ENCODE results near the gene FAM53B.

The FAM53B gene

DNA sequence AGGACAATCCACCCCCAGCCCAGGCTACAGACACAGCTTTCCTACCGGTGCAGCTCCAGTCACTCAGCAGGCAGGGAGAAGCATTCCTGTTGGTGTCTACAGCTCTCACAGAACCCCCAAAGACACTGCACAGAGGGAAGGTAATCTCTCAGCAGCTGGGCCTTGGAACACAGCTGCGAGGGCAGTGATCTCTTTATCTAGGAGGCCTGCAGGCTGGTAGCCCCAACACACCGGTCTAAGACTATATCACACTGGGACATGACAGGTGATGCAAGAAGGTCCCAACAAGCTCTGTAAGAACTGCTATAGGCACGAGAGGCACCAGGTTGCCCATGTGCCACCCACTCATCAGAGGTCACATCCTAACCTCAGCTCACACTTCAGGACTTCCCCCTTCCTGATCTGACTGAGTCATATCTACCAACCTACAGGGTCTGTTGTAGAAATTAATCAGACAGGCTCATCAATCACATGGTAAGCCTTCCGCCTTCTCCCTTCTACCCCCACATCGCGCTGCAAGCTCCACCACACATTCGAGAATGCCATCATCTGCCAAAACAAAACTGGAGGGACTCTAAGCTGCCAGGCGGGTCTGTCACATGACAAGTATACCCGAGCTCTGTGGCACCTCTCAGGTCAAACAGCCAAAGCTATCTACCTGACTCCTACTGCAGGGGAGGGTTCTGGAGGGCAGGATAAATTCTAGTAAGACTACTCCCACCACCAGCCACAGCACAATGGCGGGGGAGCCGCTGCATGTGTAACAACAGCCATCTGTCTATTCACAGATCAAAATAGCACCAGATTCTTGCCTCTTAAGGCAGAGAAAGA is 26.1 kb downstream of the FAM53B start:
- TF ChIP-seq ZFX (IDR thresholded peaks at IDR 0.05; ENCODE audit: borderline replicate concordance) = no peak
- H3K27ac ChIP-seq = no peak overlapping the region

DNA sequence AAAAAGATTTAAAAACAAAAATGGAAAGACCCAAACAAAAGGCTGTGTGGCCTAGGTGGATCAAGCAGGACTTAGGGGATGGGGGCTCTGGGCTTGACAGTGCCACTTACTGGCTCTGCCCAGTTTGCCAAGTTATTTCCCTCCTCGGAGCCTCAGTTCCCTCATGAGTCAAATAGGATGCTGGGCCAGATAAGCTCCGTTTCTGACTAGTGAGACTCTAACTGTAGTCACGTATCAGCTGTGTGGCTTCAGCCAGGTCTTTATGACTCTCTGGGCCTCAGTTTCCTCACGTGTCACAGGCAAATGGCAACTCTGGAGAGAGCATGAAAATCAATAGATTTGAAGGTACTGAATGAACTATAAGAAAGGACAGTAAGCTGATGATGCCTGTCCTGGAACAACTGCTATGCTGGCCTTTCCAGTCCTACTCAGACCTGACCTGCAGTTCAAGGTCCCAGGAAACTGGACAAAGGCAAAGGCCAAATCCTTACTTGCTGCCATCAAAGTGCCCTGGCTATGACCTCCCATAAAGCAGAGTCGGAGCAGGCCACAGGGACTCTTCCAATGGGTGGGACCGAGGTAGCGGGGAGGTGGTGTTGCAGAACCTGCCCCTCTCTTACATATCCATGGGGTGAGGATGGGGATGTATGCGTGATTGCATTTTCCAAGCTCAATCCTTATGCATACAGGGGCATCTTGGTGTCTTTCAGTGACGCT is 27.0 kb downstream of the FAM53B start:
- H3K27ac ChIP-seq = no peak overlapping the region
- no peak for TF ChIP-seq ZFX (IDR thresholded peaks at IDR 0.05; ENCODE audit: borderline replicate concordance)
- TF ChIP-seq, protein P1, sequence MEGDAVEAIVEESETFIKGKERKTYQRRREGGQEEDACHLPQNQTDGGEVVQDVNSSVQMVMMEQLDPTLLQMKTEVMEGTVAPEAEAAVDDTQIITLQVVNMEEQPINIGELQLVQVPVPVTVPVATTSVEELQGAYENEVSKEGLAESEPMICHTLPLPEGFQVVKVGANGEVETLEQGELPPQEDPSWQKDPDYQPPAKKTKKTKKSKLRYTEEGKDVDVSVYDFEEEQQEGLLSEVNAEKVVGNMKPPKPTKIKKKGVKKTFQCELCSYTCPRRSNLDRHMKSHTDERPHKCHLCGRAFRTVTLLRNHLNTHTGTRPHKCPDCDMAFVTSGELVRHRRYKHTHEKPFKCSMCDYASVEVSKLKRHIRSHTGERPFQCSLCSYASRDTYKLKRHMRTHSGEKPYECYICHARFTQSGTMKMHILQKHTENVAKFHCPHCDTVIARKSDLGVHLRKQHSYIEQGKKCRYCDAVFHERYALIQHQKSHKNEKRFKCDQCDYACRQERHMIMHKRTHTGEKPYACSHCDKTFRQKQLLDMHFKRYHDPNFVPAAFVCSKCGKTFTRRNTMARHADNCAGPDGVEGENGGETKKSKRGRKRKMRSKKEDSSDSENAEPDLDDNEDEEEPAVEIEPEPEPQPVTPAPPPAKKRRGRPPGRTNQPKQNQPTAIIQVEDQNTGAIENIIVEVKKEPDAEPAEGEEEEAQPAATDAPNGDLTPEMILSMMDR (IDR thresholded peaks at IDR 0.05) = no peak

DNA sequence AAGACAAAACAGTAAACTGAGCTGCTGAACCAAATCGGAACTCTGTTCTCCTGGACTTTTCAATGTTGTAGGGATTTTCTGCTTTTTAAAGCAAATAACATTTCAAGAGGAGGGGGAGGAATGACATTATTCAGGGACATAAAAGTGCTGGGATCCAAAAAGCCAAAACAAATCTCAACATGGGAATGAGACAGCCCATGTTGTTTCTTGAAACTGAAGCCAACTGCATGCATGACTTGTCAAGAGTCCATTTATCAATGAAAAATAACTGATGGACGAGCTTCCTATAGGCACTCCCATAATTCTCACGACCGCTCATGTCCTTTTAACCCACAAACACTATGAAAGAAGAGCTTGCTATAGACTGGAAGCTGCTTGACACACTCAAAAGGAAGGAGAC is 27.8 kb downstream of the FAM53B start:
- H3K27ac ChIP-seq = no peak overlapping the region
- TF ChIP-seq ZFX (IDR thresholded peaks at IDR 0.05; ENCODE audit: borderline replicate concordance) = no peak
- TF ChIP-seq, protein P1 (IDR thresholded peaks at IDR 0.05) = no peak

DNA sequence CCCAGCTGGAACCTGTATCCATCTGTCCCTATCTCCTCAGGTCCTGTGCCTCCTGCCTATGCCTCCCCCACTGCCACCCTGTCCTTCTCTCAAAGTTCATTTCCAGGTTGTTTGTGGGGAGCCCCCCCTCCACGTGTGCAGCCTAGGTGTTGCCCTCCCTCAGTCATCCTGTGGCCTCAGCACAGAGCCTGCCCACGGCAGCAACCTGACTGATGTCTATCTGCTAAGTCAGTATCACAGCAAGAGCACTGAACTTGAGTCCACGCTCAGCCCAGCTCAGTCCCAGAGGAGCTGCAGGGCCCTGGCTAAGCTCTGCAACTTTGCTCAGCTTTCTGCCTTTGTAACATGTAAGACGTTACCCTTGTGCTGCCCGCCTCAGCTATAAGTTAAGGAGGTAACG is 28.7 kb downstream of the FAM53B start:
- TF ChIP-seq ZFX (IDR thresholded peaks at IDR 0.05; ENCODE audit: borderline replicate concordance) = no peak
- TF ChIP-seq, protein P1 (IDR thresholded peaks at IDR 0.05) = no peak
- H3K27ac ChIP-seq = no peak overlapping the region

DNA sequence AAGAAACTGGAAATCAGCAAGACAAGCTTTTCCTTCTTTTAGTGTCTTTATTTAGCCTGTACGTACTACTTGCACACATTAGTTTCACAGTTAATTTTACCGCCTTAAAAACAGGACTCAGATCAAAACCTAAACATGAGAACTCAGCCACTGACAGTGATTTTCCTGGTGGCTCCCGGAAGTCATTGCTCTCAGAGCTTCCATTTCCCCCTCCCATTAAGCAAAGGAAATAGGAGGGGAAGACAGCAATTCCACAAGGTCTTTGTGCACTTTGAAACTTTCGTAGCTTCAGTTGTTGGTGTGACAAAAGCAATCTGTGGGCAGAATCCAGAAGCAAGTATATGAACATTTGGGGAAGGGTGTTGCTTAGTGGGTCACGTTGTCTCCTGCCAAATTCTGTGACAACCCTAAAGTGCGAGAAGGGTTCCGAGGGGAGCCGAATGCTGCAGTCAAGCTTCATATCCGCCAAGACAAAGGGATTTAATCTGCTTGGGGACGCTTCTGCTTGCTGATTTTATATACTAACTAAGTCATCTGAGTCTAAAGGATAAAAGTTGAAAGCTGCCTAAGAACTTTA is 30.4 kb downstream of the FAM53B start:
- H3K27ac ChIP-seq = no peak overlapping the region
- TF ChIP-seq ZFX (IDR thresholded peaks at IDR 0.05; ENCODE audit: borderline replicate concordance) = no peak
- TF ChIP-seq, protein P1 (IDR thresholded peaks at IDR 0.05) = no peak

DNA sequence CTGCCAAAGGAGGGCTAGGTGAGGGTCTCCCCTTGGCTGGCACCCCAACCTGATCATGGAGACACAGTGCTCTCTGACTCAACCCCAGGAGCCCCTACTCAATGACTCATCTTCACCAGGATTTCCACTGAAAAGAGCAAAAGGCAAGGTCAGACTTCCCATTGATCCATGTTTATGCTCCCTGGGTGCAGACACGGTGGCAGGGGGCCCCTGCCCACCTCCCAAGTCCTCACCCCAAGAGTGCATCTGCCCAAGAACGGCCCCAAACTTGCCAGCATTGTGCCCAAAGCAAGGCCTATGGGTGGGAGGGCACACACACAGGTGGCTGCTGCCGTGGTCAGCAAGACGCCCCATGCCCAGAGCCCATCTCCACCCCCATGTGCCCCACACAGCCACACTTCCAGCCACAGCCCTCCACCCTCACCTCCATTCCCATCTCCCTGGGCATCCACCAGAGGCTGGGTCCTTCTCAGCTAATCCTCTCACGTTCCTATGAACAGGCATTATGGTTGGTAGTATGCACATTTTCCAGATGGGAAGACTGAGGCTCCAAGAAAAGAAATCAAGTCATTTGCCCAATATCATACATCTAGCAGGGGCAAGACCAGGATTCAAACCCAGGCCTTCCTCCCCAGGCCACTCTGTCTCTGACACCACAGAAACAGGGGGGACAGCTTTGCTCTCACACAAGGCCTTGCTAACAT is 31.3 kb downstream of the FAM53B start:
- no peak overlapping the region for H3K27ac ChIP-seq
- TF ChIP-seq, protein P1 (IDR thresholded peaks at IDR 0.05) = no peak
- TF ChIP-seq ZFX (IDR thresholded peaks at IDR 0.05; ENCODE audit: borderline replicate concordance) = no peak

DNA sequence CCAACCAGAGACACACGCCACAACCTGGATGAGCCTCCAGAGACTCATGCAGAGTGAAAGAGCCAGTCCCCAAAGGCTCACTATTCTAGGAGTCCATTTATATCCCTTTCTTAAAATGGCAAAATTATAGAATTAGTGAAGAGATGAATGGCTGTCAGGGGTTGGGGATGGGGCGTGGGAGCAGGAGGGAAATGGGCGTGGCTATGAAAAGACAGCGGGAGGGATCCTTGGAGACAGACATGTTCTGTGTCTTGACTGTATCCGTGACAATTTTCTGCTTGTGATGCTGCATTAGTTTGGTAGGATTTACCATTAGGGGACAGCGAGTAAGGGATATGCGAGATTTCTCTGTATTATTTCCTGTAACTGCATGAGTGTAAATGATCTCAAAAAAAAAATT is 33.0 kb downstream of the FAM53B start:
- H3K27ac ChIP-seq = no peak overlapping the region
- TF ChIP-seq, protein P1 (IDR thresholded peaks at IDR 0.05) = no peak
- TF ChIP-seq ZFX (IDR thresholded peaks at IDR 0.05; ENCODE audit: borderline replicate concordance) = no peak

Data from 22Rv1 (cell line).